Ammon's horn (tissue), 1 donor: ENCODE measurements around the gene SLC38A10.

ENCODE experiments used
- DNase-seq: peaks from one replicate; pipeline ENCODE4 v3.0.0-alpha.2; 2016; ENCODE audit warnings: low spot score

The SLC38A10 gene

GRCh38 chr17:81254955-81255717 is 40.0 kb downstream of the SLC38A10 start:
- DNase-seq = peak; percentile 63

GRCh38 chr17:81253358-81254131 is 41.6 kb downstream of the SLC38A10 start:
- DNase-seq = peak; percentile 76

DNA sequence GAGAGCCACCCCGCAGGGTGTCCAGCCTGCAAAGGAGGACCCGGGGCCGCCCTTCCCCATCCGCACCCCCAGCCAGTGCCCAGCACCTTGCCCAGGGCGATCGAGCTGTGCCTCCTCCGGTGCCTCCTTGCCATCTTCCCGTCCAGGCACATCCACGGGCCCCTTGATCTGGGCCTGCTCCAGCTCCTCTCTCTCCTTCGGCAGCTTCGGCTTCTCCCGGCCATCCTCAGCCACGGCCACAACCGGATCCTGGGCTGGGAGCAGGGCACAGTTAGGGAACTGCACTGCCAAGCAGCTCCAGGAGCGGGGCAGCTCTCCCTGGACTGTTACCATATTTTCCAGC is 42.1 kb downstream of the SLC38A10 start:
- DNase-seq = no peak

GRCh38 chr17:81252326-81252986 is 42.7 kb downstream of the SLC38A10 start:
- DNase-seq = no peak

DNA sequence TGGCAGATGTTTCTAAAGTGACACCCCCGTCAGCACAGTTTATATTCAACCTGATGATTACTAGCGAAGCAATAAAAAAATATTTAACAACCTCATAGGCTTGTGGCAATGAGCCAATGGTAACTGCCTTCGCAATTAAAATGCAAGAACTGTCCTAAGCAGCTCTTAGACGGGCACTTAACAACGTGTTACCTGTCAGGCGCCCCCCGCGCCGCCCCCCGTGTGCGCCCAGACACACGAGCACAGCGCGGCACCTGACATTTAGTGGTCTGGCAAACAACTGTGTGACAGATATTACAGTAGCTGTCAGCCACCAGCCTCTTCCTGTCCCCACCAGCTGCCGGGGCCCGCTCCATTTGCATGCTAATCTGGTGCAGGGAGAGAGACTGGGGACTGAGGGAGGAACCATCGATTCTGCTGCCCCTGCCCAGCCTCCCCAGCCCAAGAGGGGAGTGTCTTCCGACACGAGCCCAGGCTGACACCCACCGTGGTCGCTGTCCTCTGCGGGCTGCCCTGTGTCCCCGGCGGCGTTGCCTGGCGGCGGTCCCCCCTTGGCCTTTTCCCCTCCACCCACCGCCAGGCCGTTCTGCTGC is 43.3 kb downstream of the SLC38A10 start:
- no peak for DNase-seq

GRCh38 chr17:81251094-81251708 is 43.9 kb downstream of the SLC38A10 start:
- no peak for DNase-seq

- no peak for DNase-seq
Observed at GRCh38 chr17:81250286-81251093, 44.6 kb downstream of the SLC38A10 start.

GRCh38 chr17:81249223-81250040 is 45.7 kb downstream of the SLC38A10 start:
- DNase-seq = no peak

- no peak for DNase-seq
Observed at GRCh38 chr17:81248649-81249048, 46.5 kb downstream of the SLC38A10 start.

DNA sequence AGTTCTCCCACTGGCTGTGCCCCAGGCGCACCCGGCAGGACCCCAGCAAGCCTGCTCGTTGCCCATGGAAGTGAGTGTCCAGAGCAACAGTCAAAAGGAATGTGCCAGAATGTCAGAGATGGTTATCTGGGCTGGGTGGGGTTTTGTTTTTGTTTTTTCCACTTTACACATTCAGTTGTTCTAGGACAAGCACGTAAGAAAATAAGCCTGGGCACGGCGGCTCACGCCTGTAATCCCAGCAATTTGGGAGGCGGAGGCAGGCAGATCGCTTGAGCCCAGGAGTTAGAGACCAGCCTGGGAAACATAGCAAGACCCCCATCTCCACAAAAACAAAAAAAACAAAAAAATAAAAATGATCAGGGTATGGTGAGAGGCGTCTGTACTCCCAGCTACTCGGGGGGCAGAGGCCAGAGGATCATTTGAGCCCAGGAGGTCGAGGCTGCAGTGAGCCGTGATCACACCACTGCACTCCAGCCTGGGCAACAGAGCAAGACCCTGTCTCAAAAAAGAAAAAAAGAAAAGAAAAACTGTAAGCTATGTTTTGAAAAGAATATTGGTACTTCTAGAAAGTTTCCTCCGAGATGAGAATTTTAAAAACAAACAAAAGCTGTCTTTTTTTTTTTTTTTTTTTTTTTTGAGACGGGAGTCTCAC is 47.6 kb downstream of the SLC38A10 start:
- no peak for DNase-seq

GRCh38 chr17:81246679-81247338 is 48.3 kb downstream of the SLC38A10 start:
- DNase-seq = no peak

- DNase-seq = no peak
Observed at GRCh38 chr17:81246343-81246670, 48.8 kb downstream of the SLC38A10 start.

- no peak for DNase-seq
Observed at GRCh38 chr17:81245665-81246342, 49.3 kb downstream of the SLC38A10 start.

GRCh38 chr17:81245024-81245664 is 50.0 kb downstream of the SLC38A10 start:
- no peak for DNase-seq

DNA sequence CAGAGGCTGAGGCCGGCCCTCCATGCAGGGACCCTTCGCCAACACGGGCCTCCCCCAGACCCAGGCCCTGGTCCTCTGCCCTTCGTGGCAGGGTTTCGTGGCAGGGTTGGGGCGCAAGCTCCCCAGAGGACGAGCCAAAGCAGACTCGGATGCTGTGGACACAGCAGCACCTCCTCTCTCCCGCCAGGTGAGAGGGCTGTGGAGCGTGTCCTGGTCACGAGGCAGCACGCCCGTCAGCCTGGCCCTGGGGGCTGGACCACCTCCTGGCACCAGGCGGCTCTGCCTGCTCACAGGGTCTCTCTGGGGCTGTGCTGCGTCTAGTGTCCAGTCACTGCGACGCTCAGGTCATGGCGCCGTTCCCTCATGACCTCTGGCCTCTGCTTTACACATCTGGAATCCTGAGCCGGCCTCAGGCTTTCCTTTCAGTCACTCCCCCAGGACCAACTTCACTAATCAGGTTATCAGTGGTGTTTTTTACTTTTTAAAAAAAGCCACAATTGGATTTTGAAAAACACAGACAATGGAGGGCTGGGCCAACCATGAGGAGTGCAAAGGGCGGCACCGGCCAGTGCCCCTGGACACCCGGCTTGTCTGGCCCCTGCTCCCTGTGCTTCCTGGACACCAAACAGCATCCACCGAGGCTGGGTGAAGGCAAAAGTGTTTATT is 50.6 kb downstream of the SLC38A10 start:
- DNase-seq = no peak

GRCh38 chr17:81243333-81243664 is 51.8 kb downstream of the SLC38A10 start:
- no peak for DNase-seq

GRCh38 chr17:81242421-81243332 is 52.4 kb downstream of the SLC38A10 start:
- no peak for DNase-seq
